HFFc6 (cell line): ENCODE results near the gene SIK3. TPM values are rescaled to one million over a fixed set of nuclear protein-coding genes. Genes with fewer than 3 reads are reported as not detected.

ENCODE experiments used
- DNase-seq: peaks from one replicate; pipeline ENCODE4 v3.0.0-alpha.2; 2018
- H3K27ac Mint-ChIP-seq: 2 replicates; pipeline ENCODE4 v1.8.0; 2020; ENCODE audit warnings: mild to moderate bottlenecking, mixed read lengths
- H3K27me3 Mint-ChIP-seq: 2 replicates; pipeline ENCODE4 v1.8.0; 2021; ENCODE audit warnings: mild to moderate bottlenecking, moderate library complexity, mixed read lengths; ENCODE audit not compliant: insufficient read depth
- H3K36me3 Mint-ChIP-seq: 2 replicates; pipeline ENCODE4 v1.8.0; 2021; ENCODE audit warnings: low read depth, mixed read lengths
- H3K4me1 Mint-ChIP-seq: 2 replicates; pipeline ENCODE4 v1.8.0; 2020; ENCODE audit warnings: low read depth, mixed read lengths
- H3K4me3 Mint-ChIP-seq: 2 replicates; pipeline ENCODE4 v1.8.0; 2020; ENCODE audit warnings: mild to moderate bottlenecking, moderate library complexity, mixed read lengths
- H3K9me3 Mint-ChIP-seq: 2 replicates; pipeline ENCODE4 v1.8.0; 2020; ENCODE audit warnings: mild to moderate bottlenecking, mixed read lengths
- total RNA-seq, 6 experiments: library from RNA; stranded (reverse); fragmentation: NEBNext Ultra II Directional; extraction: Animal tissue kit (Norgen Biotek cat#: 25700); gene quantifications; 2 replicates in 1 of 6; 3 replicates in 5 of 6; pipeline ENCODE4 v1.2.3, GENCODE V29; 2021
- TF ChIP-seq, protein P1 (sequence below): fragments of 200-600 bp; sonication (generic); IDR thresholded peaks from 2 replicates; pipeline ENCODE4 v1.5.0; 2021; ENCODE audit warnings: antibody characterized with exemption, mild to moderate bottlenecking

The SIK3 gene
- total RNA-seq, 6 experiments from 2014 or later: 15.6 to 23.3 (median 19.9) TPM

DNA sequence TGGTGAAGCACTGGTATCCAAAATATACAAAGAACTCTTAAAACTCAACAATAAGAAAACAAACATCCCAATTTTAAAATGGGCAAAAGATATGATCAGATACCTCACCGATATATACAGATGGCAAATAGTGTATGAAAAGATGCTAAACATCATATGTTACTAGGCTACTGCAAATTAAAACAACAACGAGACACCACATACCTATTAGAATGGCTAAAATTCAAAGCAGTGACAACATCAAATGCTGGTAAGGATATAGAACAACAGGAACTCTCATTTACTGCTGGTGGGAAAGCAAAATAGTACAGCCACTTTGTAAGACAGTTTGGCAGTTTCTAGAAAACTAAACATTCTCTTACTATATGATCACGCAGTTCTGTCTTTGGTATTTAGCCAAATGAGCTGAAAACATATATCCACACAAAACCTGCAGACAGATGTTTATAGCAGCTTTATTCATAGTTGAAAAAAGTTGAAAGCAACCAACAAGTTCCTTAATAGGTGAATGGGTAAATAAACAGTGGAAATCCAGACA lies 38.5 kb downstream of the SIK3 start:
- no peak for DNase-seq
- Mint-ChIP-seq H3K4me3 (no peak overlapping the region), H3K4me1 (peaks cover 44% of the 10 kb centered on the region), H3K27me3 (no peaks in the 10 kb centered on the region; the same call in none of the 2 replicates), H3K9me3 (no peaks in the 10 kb centered on the region), H3K36me3 (no peaks in the 10 kb centered on the region), H3K27ac (peak overlapping the region; percentile 8; the same call in 1 of the 2 replicates)
- TF ChIP-seq, protein P1, sequence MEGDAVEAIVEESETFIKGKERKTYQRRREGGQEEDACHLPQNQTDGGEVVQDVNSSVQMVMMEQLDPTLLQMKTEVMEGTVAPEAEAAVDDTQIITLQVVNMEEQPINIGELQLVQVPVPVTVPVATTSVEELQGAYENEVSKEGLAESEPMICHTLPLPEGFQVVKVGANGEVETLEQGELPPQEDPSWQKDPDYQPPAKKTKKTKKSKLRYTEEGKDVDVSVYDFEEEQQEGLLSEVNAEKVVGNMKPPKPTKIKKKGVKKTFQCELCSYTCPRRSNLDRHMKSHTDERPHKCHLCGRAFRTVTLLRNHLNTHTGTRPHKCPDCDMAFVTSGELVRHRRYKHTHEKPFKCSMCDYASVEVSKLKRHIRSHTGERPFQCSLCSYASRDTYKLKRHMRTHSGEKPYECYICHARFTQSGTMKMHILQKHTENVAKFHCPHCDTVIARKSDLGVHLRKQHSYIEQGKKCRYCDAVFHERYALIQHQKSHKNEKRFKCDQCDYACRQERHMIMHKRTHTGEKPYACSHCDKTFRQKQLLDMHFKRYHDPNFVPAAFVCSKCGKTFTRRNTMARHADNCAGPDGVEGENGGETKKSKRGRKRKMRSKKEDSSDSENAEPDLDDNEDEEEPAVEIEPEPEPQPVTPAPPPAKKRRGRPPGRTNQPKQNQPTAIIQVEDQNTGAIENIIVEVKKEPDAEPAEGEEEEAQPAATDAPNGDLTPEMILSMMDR: no peak

DNA sequence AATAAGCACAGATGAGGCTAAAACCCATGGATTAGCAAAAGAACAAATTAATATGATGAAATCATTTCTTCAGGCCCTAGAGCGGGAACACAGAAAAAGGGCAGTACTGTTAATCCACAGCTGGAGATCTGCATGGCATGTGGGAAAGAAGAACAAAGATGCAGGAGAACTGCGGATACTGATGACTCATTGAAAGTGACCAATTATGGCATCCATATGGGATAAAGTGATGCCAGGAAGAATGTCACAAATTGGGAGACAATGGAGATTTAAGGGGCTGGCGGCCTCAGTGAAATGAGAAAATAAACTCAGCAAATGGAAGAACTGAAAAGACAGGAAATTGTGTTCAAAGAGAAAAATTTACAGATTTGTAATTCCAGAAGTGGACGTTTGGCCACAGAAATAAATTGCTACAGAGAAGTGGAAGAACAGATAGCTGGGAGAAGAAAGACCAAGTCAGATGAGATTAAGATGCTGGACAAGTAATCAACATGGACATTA lies 39.4 kb downstream of the SIK3 start:
- TF ChIP-seq, protein P1: no peak
- H3K4me3 Mint-ChIP-seq: peak overlapping the region; percentile 21
- no peaks in the 10 kb centered on the region for H3K36me3 Mint-ChIP-seq
- no peaks in the 10 kb centered on the region for H3K9me3 Mint-ChIP-seq
- peak overlapping the region; percentile 19 for H3K27ac Mint-ChIP-seq
- peak; percentile 41 for DNase-seq
- no peaks in the 10 kb centered on the region; the same call in none of the 2 replicates for H3K27me3 Mint-ChIP-seq
- peaks cover 35% of the 10 kb centered on the region for H3K4me1 Mint-ChIP-seq

DNA sequence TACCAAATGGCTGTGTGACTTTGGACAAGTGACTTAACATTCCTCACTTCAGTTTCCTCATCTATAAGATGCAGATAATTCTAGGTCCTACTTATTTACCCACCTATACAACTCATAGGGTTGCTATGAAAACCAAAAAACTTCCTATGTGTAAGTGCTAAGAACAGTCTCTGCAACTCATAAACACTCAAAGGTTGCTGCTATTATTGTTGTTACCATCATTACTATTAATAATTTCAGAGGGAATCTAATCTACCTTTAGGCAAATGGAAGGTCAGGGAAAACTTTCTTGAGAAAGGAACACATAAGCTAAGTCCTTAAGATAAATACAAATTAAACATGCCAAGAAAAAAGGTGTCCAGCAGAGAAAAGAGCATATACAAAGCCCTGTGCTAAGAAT lies 40.5 kb downstream of the SIK3 start:
- H3K9me3 Mint-ChIP-seq: no peaks in the 10 kb centered on the region
- peaks cover 26% of the 10 kb centered on the region for H3K4me1 Mint-ChIP-seq
- H3K27me3 Mint-ChIP-seq: no peaks in the 10 kb centered on the region; the same call in none of the 2 replicates
- H3K36me3 Mint-ChIP-seq: no peaks in the 10 kb centered on the region
- no peak for DNase-seq
- no peak overlapping the region for H3K4me3 Mint-ChIP-seq
- no peak overlapping the region for H3K27ac Mint-ChIP-seq
- TF ChIP-seq, protein P1: no peak

DNA sequence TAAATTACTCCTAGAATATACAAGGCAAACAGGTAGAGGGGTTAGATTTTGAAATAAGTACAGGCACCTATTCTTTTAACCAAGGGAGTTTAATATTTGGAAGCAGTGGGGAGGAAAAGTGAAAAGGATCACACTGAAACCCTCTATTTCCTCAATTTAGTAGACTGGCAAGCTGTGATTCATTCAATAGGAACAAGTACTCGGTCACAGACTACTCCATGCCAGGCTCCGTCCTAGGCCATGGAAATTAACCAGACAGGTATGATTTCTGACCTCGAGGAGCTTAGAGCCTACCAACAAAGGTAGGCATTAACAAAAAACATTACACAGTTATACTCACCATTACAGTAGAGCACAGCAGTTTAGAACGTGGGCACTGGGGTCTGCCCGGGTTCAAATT lies 40.9 kb downstream of the SIK3 start:
- Mint-ChIP-seq H3K36me3 (no peaks in the 10 kb centered on the region), H3K9me3 (no peaks in the 10 kb centered on the region), H3K4me3 (no peak overlapping the region), H3K4me1 (peaks cover 26% of the 10 kb centered on the region), H3K27me3 (no peaks in the 10 kb centered on the region; the same call in none of the 2 replicates), H3K27ac (no peak overlapping the region)
- TF ChIP-seq, protein P1: no peak
- no peak for DNase-seq

DNA sequence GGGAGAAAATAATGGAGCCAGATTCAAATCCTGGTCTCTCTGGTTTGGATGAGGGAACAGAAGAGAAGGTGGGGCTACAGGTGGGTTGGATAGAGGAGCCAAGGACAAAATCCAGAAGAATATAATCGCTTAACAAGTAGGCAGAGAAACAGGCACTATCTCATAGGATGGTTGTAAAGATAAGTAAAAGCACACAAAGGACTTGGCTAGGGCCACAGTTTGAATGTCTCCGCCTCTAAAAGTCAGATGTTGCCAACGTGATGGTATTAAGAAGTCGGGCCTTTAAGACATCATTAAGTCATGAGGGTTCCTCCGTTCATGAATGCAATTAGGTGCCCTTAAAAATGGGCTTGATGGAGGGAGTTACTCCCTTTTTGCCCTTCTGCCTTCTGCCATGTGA lies 42.8 kb downstream of the SIK3 start:
- no peak overlapping the region for H3K4me3 Mint-ChIP-seq
- no peaks in the 10 kb centered on the region; the same call in none of the 2 replicates for H3K27me3 Mint-ChIP-seq
- peaks cover 26% of the 10 kb centered on the region for H3K4me1 Mint-ChIP-seq
- no peaks in the 10 kb centered on the region for H3K9me3 Mint-ChIP-seq
- H3K27ac Mint-ChIP-seq: no peak overlapping the region
- TF ChIP-seq, protein P1: no peak
- no peak for DNase-seq
- H3K36me3 Mint-ChIP-seq: no peaks in the 10 kb centered on the region
